CD4-positive, alpha-beta T cell treated with Interleukin-17A for 4 hours (primary cell): ENCODE data around the gene PHF14.
"Not testable (repeated sequence)": the region's sequence is repeated elsewhere in the genome, so short reads cannot be mapped to it uniquely, and the experiment has no call there.

Experiments
- DNase-seq: peaks from one replicate; pipeline ENCODE4 v3.0.0-alpha.2; 2020; ENCODE audit warnings: mixed read lengths

The PHF14 gene, protein sequence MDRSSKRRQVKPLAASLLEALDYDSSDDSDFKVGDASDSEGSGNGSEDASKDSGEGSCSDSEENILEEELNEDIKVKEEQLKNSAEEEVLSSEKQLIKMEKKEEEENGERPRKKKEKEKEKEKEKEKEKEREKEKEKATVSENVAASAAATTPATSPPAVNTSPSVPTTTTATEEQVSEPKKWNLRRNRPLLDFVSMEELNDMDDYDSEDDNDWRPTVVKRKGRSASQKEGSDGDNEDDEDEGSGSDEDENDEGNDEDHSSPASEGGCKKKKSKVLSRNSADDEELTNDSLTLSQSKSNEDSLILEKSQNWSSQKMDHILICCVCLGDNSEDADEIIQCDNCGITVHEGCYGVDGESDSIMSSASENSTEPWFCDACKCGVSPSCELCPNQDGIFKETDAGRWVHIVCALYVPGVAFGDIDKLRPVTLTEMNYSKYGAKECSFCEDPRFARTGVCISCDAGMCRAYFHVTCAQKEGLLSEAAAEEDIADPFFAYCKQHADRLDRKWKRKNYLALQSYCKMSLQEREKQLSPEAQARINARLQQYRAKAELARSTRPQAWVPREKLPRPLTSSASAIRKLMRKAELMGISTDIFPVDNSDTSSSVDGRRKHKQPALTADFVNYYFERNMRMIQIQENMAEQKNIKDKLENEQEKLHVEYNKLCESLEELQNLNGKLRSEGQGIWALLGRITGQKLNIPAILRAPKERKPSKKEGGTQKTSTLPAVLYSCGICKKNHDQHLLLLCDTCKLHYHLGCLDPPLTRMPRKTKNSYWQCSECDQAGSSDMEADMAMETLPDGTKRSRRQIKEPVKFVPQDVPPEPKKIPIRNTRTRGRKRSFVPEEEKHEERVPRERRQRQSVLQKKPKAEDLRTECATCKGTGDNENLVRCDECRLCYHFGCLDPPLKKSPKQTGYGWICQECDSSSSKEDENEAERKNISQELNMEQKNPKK

GRCh38 chr7:10973061-10973941, at the start of gene PHF14:
PHF14 (plus strand) TSS chr7:10973872; CDS start chr7:10974324, 452 bp downstream.
- peak; percentile 97 for DNase-seq

- no peak for DNase-seq
Measured at GRCh38 chr7:10924370-10924769, 49.3 kb upstream of the PHF14 start.

GRCh38 chr7:10928203-10928602, 45.5 kb upstream of the PHF14 start:
- DNase-seq: not testable (repeated sequence)

DNA sequence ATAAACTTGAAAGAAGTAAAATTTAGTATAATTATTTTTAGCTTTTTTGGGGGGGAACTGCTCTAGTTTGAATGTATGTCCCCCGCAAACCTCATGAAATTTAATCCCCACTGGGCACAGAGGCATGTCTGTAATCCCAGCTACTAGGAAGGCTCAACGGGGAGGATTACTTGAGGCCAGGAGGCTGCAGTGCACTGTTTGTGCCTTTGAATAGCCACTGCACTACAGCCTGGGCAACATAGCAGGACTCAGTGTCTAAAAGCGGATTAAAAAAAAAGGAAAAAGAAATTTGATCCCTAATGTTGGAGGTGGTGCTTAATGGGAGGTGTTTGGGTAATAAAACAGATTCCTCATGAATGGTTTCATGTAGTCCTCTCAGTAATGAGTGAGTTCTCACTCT, 43.1 kb upstream of the PHF14 start:
- no peak for DNase-seq

DNA sequence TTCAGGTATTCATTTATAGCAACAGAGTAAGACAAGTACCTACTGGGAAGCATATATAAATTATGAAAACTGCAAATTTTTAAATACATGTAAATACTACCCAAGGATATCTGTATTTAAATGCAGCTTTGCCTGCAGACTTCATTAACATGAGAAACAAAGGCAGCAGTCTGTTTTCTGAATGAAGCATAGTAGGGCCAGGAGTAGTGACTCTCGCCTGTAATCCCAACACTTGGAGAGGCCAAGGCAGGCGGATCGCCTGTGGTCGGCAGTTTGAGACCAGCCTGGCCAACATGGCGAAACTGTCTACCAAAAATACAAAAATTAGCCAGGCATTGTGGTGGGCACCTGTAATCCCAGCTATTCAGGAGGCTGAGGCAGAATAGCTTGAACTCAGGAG, 42.5 kb upstream of the PHF14 start:
- no peak for DNase-seq

GRCh38 chr7:10934292-10934691, 39.4 kb upstream of the PHF14 start:
- DNase-seq: no peak

DNA sequence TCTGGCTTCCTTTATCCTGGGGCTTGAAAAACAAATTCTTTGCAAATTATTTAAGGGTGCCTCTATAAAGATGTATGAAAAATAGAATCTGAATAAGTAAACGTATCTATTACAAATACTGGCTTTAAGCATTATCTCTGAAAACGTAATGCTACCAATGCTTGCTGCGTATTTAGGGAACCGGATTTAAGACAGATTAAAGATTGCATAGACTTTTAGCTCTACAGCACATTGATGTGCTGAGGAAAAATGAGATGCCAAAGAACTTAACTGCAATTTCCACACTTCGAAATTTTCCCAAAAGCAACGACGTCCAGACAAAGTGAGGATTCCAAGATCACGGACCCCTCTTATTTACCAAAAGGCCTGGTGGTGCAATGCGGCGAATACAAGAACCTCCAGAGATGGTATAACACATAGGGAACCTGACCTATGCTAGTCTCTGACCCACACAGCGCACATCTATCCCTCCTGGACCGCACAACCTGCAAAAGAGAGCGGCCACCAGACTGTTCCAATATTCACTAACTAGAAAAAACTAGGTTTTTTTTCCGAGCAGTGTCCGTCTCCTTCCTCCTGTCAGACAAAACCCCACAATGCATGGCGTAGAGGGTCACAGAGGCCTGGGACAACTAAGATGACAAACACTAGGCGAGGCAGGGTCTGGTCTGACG, 34.3 kb upstream of the PHF14 start:
- peak; percentile 6 for DNase-seq

GRCh38 chr7:10939911-10940703, 33.6 kb upstream of the PHF14 start:
- DNase-seq: peak; percentile 89

DNA sequence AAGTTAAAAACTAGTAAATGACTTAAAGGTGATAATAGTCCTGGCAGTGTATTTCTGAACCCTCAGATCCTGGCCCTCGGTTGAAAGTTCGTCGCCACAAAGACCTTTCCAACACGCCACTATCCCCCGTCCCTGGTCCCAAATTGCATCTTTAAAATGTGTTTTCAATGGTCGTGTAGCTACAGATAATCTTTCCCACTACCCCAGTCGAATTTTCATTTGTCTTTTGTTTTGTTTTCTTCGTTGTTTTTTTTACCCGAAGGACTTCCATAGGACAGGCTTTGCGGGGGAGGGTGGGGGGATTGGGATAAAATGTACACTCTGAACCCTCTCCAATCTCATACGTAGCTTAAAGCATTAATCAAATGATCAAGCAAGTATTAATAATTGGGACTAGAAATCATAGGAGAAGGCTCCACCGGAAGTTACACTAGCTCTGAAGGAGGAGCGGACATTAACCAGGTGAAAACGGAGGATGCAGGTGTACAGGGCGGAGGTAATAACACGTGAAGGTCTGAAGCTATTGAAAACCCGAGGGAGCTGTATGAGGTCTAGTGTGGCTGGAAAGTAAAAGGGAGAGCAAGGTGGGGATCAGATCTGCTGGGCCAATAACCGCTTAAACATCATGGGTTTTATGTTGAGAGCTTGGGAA, 32.8 kb upstream of the PHF14 start:
- peak; percentile 34 for DNase-seq

GRCh38 chr7:10950494-10950893, 23.2 kb upstream of the PHF14 start:
- no peak for DNase-seq

DNA sequence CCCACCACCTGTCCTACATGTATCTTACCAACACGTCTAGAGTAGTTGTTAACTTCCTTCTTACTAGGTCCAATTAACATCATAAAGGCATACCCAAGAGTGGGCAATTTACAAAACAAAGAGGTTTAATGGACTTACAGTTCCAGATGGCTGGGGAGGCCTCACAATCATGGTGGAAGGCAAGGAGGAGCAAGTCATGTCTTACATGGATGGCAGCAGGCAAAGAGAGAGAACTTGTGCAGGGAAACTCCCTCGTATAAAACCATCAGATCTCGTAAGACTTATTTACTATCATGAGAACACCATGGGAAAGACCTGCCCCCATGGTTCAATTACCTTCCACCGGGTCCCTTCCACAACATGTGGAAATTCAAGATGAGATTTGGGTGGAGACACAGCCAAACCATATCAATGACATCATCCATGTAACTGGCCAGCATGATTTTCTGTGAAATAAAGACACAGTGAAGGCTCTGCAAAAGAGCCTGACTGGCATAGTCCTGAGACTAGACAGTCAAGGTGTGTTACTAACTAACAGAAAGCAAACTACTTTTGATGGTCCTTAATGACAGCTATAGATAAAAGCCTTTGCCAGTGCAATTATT, 22.6 kb upstream of the PHF14 start:
- DNase-seq: not testable (repeated sequence)

GRCh38 chr7:10952588-10952987, 21.1 kb upstream of the PHF14 start:
- DNase-seq: no peak

- not testable (repeated sequence) for DNase-seq
Measured at GRCh38 chr7:10953078-10953750, 20.5 kb upstream of the PHF14 start.

GRCh38 chr7:10956528-10956927, 17.1 kb upstream of the PHF14 start:
- no peak for DNase-seq

DNA sequence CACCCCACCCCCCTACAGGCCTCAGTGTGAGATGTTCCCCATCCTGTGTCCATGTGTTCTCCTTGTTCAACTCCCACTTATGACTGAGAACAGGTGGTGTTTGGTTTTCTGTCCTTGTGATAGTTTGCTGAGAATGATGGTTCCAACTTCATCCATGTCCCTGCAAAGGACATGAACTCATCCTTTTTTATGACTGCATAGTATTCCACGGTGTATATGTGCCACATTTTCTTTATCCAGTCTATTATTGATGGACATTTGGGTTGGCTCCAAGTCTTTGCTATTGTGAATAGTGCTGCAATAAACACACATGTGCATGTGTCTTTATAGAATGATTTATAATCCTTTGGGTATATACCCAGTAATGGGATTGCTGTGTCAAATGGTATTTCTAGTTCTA, 13.4 kb upstream of the PHF14 start:
- DNase-seq: not testable (repeated sequence)

- not testable (repeated sequence) for DNase-seq
Measured at GRCh38 chr7:10965016-10965415, 8.7 kb upstream of the PHF14 start.

GRCh38 chr7:10972174-10972573, 1.5 kb upstream of the PHF14 start:
- no peak for DNase-seq

DNA sequence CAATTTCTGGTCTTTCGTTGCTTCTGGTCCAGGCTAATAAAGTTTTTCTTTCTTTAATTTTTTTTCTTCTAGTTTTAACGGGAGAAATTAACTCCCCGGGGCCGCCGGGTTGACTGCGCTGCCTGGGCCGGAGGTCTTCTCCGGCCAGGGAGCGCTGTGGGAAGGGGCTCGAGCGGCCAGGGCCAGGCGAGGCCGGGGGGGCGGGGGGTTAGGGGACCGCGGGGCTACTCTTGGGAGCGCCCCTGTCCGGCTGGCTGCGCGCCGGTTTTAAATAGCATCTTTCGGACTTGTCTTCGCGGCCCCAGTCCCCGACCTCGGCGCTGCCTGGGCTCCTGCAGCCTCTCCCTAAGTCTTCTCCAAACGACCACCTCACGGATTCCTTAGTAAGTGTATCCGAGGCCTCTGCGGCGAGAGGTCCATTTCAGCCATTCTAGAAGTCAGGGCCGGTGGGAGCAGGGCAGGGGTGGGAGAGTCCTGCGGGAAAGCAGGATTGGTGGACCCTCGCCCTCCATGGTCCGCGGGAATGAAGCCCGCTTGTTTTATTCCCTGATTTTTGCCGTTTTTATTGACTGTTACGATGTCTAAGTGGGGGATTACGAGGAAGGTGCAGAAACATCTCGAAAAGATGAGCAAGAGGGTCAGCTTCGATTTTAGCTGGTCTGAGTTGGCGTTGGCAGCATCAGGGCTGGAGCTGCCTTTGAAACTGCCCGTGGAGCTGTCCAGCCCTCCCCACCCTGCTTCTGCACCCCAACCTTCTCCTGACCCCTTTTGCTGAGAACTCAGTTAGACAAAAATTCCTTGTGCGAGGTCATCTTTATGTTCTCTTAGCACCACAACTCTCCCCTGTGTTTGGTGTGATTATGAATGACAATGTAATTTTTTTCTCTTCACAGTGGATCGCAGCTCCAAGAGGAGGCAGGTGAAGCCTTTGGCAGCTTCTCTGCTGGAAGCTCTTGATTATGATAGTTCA, 555 bp downstream of the PHF14 start:
- DNase-seq: no peak
